Measurements from ENCODE around the gene MRC1. TPM values are rescaled to one million over a fixed set of nuclear protein-coding genes. Genes with fewer than 3 reads are reported as not detected.

The MRC1 gene
- total RNA-seq, 2 donors from 2014 or later = 0.09 TPM; not detected in 1

DNA sequence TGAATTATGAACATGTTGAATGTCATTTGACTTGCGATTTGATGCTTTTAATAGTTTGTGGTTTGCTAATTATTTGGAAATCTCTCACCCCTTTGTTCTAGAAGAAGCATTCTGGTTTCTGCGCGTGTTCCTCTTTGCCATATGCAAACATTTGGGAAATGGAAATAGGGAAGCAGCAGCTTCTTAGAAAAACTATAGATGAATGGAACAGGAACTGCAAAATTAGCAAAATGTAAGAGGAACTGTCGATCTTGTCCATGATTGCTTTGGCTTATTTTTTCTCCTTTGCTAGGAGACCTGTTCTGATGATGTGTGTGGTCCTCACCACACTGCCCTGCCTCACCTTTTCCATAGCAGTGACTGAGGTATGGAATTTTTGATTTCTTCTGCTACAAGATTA lies 38.1 kb upstream of the MRC1 start:
- no peaks in the 10 kb centered on the region for H3K27me3 ChIP-seq (ENCODE audit: control insufficient read depth, insufficient read depth, low read length, poor library complexity, severe bottlenecking)
- no peaks in the 10 kb centered on the region for H3K4me1 Mint-ChIP-seq
- H3K9me3 ChIP-seq (ENCODE audit: control insufficient read depth, low read length) = no peaks in the 10 kb centered on the region
- H3K36me3 Mint-ChIP-seq (ENCODE audit: low read depth) = no peaks in the 10 kb centered on the region
- H3K27ac ChIP-seq (ENCODE audit: low read depth, low read length) = no peak overlapping the region
- H3K4me1 ChIP-seq (ENCODE audit: control insufficient read depth, insufficient read depth, low read length) = no peaks in the 10 kb centered on the region
- H3K36me3 ChIP-seq (ENCODE audit: control insufficient read depth, insufficient read depth, low read length) = no peaks in the 10 kb centered on the region
- no peak overlapping the region for H3K4me3 ChIP-seq (ENCODE audit: low read length)
- no peak overlapping the region for H3K4me3 Mint-ChIP-seq
- H3K9ac ChIP-seq (ENCODE audit: extremely low read depth, low read length, poor library complexity, severe bottlenecking) = no peak overlapping the region
- H3K27ac Mint-ChIP-seq = no peak overlapping the region
- TF ChIP-seq, protein P1, sequence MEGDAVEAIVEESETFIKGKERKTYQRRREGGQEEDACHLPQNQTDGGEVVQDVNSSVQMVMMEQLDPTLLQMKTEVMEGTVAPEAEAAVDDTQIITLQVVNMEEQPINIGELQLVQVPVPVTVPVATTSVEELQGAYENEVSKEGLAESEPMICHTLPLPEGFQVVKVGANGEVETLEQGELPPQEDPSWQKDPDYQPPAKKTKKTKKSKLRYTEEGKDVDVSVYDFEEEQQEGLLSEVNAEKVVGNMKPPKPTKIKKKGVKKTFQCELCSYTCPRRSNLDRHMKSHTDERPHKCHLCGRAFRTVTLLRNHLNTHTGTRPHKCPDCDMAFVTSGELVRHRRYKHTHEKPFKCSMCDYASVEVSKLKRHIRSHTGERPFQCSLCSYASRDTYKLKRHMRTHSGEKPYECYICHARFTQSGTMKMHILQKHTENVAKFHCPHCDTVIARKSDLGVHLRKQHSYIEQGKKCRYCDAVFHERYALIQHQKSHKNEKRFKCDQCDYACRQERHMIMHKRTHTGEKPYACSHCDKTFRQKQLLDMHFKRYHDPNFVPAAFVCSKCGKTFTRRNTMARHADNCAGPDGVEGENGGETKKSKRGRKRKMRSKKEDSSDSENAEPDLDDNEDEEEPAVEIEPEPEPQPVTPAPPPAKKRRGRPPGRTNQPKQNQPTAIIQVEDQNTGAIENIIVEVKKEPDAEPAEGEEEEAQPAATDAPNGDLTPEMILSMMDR (conservative IDR thresholded peaks at IDR 0.05) = no peak
- 90 to 94% methylated on average over 3 to 4 of the region's 4 CpGs for WGBS, 2 experiments (ENCODE audit: insufficient coverage in 1 of 2, insufficient read length in 1 of 2)
- no peaks in the 10 kb centered on the region for H3K9me3 Mint-ChIP-seq
- H3K27me3 Mint-ChIP-seq (ENCODE audit: insufficient read depth) = peaks cover 10% of the 10 kb centered on the region
- no peak for DNase-seq

DNA sequence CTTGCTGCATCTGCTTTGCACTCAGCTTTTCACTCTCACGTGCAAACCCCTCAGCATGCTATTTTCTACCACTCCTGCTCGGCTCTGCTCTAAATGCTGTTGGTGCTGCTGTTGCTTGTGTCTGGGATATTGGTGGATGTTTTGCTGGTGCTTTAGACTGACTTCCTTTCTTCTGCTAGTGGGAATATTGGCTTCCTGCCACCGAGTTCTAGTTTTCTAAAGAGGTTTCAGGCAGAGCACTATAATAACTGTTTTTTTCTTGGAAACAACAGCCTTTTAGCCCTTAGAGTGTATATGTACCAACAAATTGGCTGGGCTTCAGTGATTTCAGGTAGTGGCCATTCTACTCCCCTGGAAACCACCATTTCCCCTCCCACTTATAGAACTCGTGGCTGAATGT lies 29.4 kb upstream of the MRC1 start:
- no peak overlapping the region for H3K4me3 ChIP-seq (ENCODE audit: low read length)
- no peaks in the 10 kb centered on the region for H3K9me3 Mint-ChIP-seq
- H3K4me1 ChIP-seq (ENCODE audit: control insufficient read depth, insufficient read depth, low read length) = no peaks in the 10 kb centered on the region
- TF ChIP-seq, protein P1 (conservative IDR thresholded peaks at IDR 0.05) = no peak
- no peaks in the 10 kb centered on the region for H3K36me3 Mint-ChIP-seq (ENCODE audit: low read depth)
- H3K27ac Mint-ChIP-seq = no peak overlapping the region
- H3K27me3 Mint-ChIP-seq (ENCODE audit: insufficient read depth) = no peaks in the 10 kb centered on the region
- no peak overlapping the region for H3K9ac ChIP-seq (ENCODE audit: extremely low read depth, low read length, poor library complexity, severe bottlenecking)
- no peak for DNase-seq
- no peaks in the 10 kb centered on the region for H3K4me1 Mint-ChIP-seq
- 92 to 100% methylated on average over 3 to 4 of the region's 4 CpGs for WGBS, 2 experiments (ENCODE audit: insufficient coverage in 1 of 2, insufficient read length in 1 of 2)
- no peak overlapping the region for H3K4me3 Mint-ChIP-seq
- H3K27ac ChIP-seq (ENCODE audit: low read depth, low read length) = no peak overlapping the region
- H3K36me3 ChIP-seq (ENCODE audit: control insufficient read depth, insufficient read depth, low read length) = no peaks in the 10 kb centered on the region
- no peaks in the 10 kb centered on the region for H3K27me3 ChIP-seq (ENCODE audit: control insufficient read depth, insufficient read depth, low read length, poor library complexity, severe bottlenecking)
- H3K9me3 ChIP-seq (ENCODE audit: control insufficient read depth, low read length) = no peaks in the 10 kb centered on the region

DNA sequence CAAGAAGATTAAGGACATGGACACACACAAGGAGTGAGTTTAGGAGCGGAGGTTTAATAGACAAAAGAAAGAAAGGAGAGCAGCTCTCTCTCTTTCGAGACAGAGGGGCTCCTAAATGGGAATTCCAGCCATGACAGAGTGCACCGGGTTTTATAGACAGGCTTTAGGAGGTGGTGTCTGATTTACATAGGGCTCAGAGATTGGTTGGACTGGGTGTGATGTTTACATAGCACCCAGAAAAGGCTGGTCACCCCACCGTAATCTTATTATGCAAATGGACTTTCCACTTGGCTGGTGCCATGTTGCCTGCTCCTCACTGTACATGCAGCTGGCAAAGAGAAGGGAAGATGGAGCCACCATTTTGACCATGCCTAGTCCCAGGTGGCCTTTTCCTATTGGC lies 28.4 kb upstream of the MRC1 start:
- H3K36me3 ChIP-seq (ENCODE audit: control insufficient read depth, insufficient read depth, low read length) = no peaks in the 10 kb centered on the region
- no peak overlapping the region for H3K4me3 ChIP-seq (ENCODE audit: low read length)
- Mint-ChIP-seq H3K4me1 (no peaks in the 10 kb centered on the region), H3K4me3 (no peak overlapping the region), H3K27ac (no peak overlapping the region), H3K9me3 (no peaks in the 10 kb centered on the region), H3K36me3 (ENCODE audit: low read depth) (no peaks in the 10 kb centered on the region), H3K27me3 (ENCODE audit: insufficient read depth) (no peaks in the 10 kb centered on the region)
- H3K27me3 ChIP-seq (ENCODE audit: control insufficient read depth, insufficient read depth, low read length, poor library complexity, severe bottlenecking) = no peaks in the 10 kb centered on the region
- no peak overlapping the region for H3K27ac ChIP-seq (ENCODE audit: low read depth, low read length)
- 90 to 96% methylated on average over 4 of the region's 4 CpGs for WGBS, 2 experiments (ENCODE audit: insufficient coverage in 1 of 2, insufficient read length in 1 of 2)
- no peaks in the 10 kb centered on the region for H3K4me1 ChIP-seq (ENCODE audit: control insufficient read depth, insufficient read depth, low read length)
- no peaks in the 10 kb centered on the region for H3K9me3 ChIP-seq (ENCODE audit: control insufficient read depth, low read length)
- no peak overlapping the region for H3K9ac ChIP-seq (ENCODE audit: extremely low read depth, low read length, poor library complexity, severe bottlenecking)
- no peak for DNase-seq
- TF ChIP-seq, protein P1 (conservative IDR thresholded peaks at IDR 0.05) = no peak

All from endodermal cell (in vitro differentiated cells).